Immature natural killer cell (primary cell): ENCODE data around the gene TSSC4. TPM values are rescaled to one million over a fixed set of nuclear protein-coding genes. Genes with fewer than 3 reads are reported as not detected.

Experiments used
- DNase-seq, 3 donors: peaks; one replicate each; pipeline ENCODE4 v3.0.0; 2022; ENCODE audit warnings: mixed read lengths in 1 of 3
- H3K27ac Mint-ChIP-seq, 6 donors: one replicate each; pipeline ENCODE4 v1.8.0; 2020; ENCODE audit warnings: mixed read lengths in 6 of 6, mild to moderate bottlenecking in 5 of 6, inconsistent platforms in 4 of 6, moderate library complexity in 3 of 6
- H3K27me3 Mint-ChIP-seq, 3 donors: one replicate each; pipeline ENCODE4 v1.8.0; 2020 to 2021; ENCODE audit warnings: low read depth in 3 of 3, mild to moderate bottlenecking in 3 of 3, mixed read lengths in 3 of 3, moderate library complexity in 3 of 3, inconsistent platforms in 1 of 3
- H3K36me3 Mint-ChIP-seq, 3 donors: one replicate each; pipeline ENCODE4 v1.8.0; 2020; ENCODE audit warnings: mixed read lengths in 3 of 3, inconsistent platforms in 2 of 3, mild to moderate bottlenecking in 2 of 3
- H3K4me1 Mint-ChIP-seq, 2 donors: one replicate each; pipeline ENCODE4 v1.8.0; 2020; ENCODE audit warnings: inconsistent platforms in 2 of 2, mild to moderate bottlenecking in 2 of 2, mixed read lengths in 2 of 2, moderate library complexity in 1 of 2
- H3K4me3 Mint-ChIP-seq, 5 donors: one replicate each; pipeline ENCODE4 v1.8.0; 2020; ENCODE audit warnings: mild to moderate bottlenecking in 5 of 5, mixed read lengths in 5 of 5, inconsistent platforms in 3 of 5, moderate library complexity in 3 of 5
- H3K9me3 Mint-ChIP-seq, 6 donors: one replicate each; pipeline ENCODE4 v1.8.0; 2020; ENCODE audit warnings: mild to moderate bottlenecking in 6 of 6, mixed read lengths in 6 of 6, inconsistent platforms in 4 of 6, moderate library complexity in 3 of 6
- polyA plus RNA-seq, 3 donors: library from polyadenylated mRNA; unstranded; fragments of 300-500 nt; fragmentation: Illumina TruSeq; gene quantifications; one replicate each; pipeline ENCODE4 v1.2.3, GENCODE V29; 2021

TSSC4 gene
- polyA plus RNA-seq, 3 donors from 2014 or later: 87.7 to 111 (median 108) TPM

DNA sequence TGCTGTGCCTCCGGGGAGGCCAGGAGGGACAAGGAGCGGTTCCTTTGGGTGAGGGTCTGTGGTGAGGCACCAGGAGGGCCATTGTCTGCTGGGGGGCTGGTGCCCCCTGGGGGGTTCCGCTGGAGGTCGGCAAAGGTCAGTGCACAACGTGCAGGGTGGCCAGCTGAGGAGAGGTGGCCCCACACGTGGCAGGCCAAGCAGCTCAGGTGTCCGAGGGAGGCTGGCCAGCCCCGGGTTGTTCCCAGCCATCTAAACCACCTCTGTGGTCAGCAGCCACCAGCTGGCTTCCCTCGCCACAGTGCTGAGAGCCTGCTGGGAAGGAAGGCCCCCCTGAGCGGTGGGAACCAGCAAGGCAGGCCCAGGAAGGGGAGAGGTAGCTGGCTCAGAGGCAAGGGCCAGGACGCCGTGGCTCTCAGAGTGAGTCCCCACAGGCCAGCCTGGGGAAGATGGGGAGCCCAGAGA lies 4.2 kb downstream of the TSSC4 start:
- Mint-ChIP-seq H3K4me1 (peaks cover 15 to 18% of the 10 kb centered on the region in 2 donors), H3K27me3 (peaks cover 6 to 12% (median 11%) of the 10 kb centered on the region in 3 donors), H3K27ac (no peak overlapping the region), H3K9me3 (no peaks in the 10 kb centered on the region), H3K36me3 (peaks cover 0 to 3% (median 0%) of the 10 kb centered on the region in 3 donors), H3K4me3 (no peak overlapping the region)
- no peak for DNase-seq

DNA sequence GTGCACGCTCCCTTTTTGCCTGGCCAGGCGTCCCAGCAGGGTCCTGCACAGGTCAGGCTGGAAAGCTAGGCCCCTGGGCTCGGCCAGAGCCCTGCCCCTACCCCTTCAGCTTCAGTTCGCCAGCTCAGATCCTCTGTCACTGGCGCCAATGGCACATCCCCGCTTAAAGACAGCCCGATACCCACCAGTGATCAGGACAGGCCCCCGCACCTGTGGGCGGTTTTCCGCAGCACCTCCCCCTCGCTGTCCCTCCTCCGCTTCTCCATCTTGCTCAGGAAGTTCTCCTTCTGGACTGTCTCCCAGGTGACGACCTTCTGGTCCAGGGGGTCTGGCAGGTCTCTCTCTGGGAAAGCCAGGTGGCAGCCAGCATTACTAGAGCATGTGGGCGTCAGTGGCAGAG lies 5.9 kb downstream of the TSSC4 start:
- peaks cover 11% of the 10 kb centered on the region in 2 donors for H3K4me1 Mint-ChIP-seq
- no peaks in the 10 kb centered on the region for H3K9me3 Mint-ChIP-seq
- no peak overlapping the region for H3K4me3 Mint-ChIP-seq
- peaks cover 0 to 6% (median 3%) of the 10 kb centered on the region in 3 donors for H3K27me3 Mint-ChIP-seq
- no peak for DNase-seq
- H3K27ac Mint-ChIP-seq: no peak overlapping the region
- peaks cover 0 to 3% (median 0%) of the 10 kb centered on the region in 3 donors for H3K36me3 Mint-ChIP-seq

DNA sequence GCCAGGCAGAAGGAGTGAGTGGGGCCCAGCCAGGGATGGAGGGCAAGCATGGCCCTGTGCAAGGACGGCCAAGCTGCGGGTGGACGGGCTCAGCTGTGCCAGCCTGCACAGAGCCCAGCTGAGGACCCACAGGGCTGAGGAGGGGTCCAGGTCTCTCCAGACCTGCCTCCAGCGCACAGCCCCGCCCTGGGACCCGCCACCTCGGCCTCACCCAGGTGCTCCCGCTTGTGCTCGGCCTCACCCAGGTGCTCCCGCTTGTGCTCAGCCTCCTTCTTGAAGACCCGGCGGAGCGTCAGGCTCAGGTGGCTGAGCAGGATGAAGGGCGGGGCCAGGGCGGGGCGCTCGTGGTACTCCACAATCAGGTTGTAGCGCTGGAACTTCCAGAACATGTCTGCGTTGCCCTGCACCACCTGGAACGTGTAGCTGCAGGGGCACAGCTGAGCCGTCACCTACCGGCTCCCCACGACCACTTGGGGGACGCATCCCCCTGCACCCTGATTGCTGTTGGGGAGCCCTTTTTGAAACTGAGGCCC lies 6.4 kb downstream of the TSSC4 start:
- no peaks in the 10 kb centered on the region for H3K9me3 Mint-ChIP-seq
- no peak for DNase-seq
- H3K27me3 Mint-ChIP-seq: peaks cover 0 to 6% (median 1%) of the 10 kb centered on the region in 3 donors
- H3K27ac Mint-ChIP-seq: no peak overlapping the region
- no peak overlapping the region for H3K4me3 Mint-ChIP-seq
- H3K36me3 Mint-ChIP-seq: peaks cover 0 to 3% (median 0%) of the 10 kb centered on the region in 3 donors
- peaks cover 6 to 8% of the 10 kb centered on the region in 2 donors for H3K4me1 Mint-ChIP-seq

DNA sequence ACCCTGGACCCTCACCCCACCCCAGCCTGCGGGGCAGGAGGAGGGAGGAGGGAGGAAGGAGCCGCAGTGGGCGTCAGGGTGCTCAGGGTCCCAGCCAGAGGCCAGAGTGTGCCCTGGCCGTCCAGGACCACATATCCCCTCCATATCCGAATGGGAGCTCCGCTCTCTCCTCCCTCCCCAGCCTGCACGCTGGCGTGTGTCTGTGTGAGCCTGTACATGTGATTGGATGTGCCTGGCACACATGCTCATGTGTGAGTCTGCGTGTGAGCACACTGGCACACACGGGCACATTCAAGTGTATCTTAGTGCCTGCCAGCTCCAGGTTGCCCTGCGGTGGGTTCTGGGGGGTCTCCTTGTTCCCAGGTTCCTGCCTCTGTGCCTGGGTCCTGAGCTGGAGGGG lies 8.1 kb downstream of the TSSC4 start:
- Mint-ChIP-seq H3K27ac (no peak overlapping the region), H3K27me3 (peaks cover 0 to 6% (median 1%) of the 10 kb centered on the region in 3 donors), H3K36me3 (no peaks in the 10 kb centered on the region), H3K9me3 (no peaks in the 10 kb centered on the region), H3K4me1 (no peaks in the 10 kb centered on the region), H3K4me3 (no peak overlapping the region)
- DNase-seq: no peak

DNA sequence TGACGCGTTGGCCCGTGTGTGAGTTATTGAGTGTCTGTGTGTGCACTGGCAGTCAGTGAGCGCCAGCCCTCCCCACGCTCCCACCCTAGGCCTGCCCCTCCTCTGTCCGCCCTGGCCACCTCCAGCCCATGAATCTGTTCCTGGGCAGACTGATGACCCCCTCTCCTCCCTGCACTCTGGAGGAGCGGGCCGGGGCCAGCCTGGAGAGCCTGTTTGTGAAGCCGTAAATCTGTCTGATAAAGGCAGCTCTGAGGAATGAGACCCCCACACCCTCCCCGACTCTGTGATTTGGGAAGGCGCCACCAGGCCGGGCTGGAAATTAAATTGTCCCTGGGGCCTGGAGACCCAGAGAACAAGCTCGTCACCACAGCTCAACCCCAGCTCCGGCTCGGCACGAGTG lies 8.6 kb downstream of the TSSC4 start:
- Mint-ChIP-seq H3K27me3 (peaks cover 0 to 6% (median 1%) of the 10 kb centered on the region in 3 donors), H3K9me3 (no peaks in the 10 kb centered on the region), H3K36me3 (no peaks in the 10 kb centered on the region), H3K4me3 (no peak overlapping the region), H3K4me1 (no peaks in the 10 kb centered on the region), H3K27ac (no peak overlapping the region)
- no peak for DNase-seq

DNA sequence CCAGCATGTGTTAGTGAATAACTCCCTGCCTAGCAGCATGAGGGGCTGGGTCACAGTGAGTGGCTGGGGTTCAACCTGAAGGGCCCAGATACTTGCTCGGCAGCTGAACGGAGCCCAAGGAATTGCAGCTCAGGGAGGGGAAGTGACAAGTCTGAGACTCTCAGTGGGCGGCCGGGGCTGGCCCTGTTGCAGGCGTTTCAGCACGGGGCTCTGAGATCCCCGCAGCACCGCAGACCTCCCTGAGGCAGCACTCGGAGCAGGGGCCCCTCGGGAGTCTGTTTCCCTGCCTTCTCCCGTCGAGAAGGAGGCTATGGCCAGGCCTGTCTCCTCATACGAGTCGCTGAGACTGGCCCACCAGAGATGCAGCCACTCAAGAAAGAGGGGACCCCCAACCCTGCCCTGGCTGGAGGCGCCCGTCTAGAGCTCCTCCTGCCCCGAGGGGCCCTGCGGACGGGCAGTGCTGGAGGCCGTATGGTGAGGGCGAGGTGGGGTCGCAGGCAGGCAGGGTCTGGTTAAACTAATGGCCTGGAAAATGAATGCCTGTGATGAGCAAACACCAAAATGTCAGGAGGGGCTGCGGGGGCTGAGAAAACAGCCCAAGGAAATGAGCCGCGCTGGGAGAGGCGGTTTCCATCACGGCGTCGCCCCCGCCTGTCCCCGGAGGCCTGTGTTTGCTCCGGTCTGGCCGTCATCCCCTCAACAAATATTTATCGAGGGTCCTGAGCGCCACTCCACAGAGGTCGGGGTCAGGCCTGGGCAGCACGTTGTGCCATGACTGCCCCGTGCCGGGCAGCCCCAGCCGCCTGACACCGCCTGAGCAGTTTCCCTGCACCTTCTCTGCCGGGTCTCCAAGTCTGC lies 9.3 kb downstream of the TSSC4 start:
- no peak for DNase-seq
- peaks cover 0 to 4% (median 0%) of the 10 kb centered on the region in 3 donors for H3K27me3 Mint-ChIP-seq
- H3K36me3 Mint-ChIP-seq: no peaks in the 10 kb centered on the region
- no peaks in the 10 kb centered on the region for H3K4me1 Mint-ChIP-seq
- no peak overlapping the region for H3K27ac Mint-ChIP-seq
- no peak overlapping the region for H3K4me3 Mint-ChIP-seq
- H3K9me3 Mint-ChIP-seq: no peaks in the 10 kb centered on the region

- Mint-ChIP-seq H3K9me3 (no peaks in the 10 kb centered on the region), H3K4me3 (no peak overlapping the region), H3K36me3 (no peaks in the 10 kb centered on the region), H3K27ac (no peak overlapping the region), H3K4me1 (no peaks in the 10 kb centered on the region), H3K27me3 (peaks cover 0 to 4% (median 0%) of the 10 kb centered on the region in 3 donors)
- no peak for DNase-seq
Measured at GRCh38 chr11:2410616-2411015, 10.1 kb downstream of the TSSC4 start.

DNA sequence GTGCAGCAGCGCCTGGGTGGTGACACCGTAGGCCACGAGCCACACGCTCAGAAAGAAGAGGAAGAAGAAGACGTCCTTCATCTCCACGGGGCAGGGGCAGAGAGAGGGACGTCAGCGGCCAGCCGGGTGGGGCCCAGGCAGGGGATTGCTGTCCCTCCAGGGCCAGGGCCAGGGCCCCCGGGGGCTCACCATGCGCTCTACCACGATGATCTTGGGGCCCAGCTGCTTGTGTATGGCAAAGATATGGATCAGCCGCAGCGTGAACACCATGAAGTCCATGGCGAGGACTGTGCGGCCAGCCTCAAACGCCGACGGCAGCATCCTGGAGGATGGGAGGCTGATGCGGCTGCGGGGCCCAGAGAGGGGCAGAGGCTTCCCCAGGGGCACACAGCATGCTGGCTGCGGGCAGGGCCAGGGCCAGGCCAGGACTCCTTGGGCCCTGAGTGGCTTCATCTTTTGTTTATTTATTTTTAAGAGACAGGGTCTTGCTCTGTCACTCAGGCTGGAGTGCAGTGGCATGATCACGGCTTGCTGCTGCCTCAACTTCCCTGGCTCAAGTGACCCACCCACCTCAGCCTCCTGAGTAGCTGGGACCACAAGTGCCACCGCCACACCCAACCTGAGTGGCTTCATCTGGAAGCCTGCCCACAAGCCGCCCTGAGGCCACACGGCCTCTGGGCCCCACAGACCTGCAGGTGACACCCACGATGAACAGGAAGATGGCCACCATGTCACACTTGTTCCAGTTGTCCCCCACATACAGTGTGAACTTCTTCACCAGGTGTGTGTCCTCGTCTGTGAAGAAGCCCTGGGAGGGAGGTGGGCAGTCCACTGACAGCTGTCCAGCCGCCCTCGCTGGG lies 11.1 kb downstream of the TSSC4 start:
- H3K27me3 Mint-ChIP-seq: peaks cover 0 to 3% (median 0%) of the 10 kb centered on the region in 3 donors
- no peak for DNase-seq
- H3K9me3 Mint-ChIP-seq: no peaks in the 10 kb centered on the region
- no peaks in the 10 kb centered on the region for H3K4me1 Mint-ChIP-seq
- H3K36me3 Mint-ChIP-seq: no peaks in the 10 kb centered on the region
- H3K27ac Mint-ChIP-seq: no peak overlapping the region
- no peak overlapping the region for H3K4me3 Mint-ChIP-seq

DNA sequence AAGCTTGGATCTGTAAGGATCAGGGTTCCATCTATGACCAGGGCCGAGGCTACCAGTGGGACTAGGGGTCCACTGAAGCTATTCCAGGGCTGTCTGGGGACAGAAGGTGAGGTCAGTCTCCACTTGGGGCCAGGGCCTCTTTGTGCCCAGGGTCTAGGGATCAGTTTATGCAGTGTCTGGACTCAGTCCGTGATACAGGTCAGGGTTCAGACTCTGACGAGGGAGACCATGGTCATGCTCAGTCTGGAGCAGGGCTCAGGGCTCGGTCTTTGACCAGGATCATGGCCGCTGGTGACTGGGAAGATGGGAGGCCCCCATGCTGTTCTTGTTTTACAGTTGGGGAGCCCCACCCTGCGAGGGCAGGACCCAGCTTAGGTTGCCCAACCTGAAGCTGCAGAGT lies 11.8 kb downstream of the TSSC4 start:
- no peak for DNase-seq
- no peaks in the 10 kb centered on the region for H3K4me1 Mint-ChIP-seq
- no peaks in the 10 kb centered on the region for H3K36me3 Mint-ChIP-seq
- no peak overlapping the region for H3K27ac Mint-ChIP-seq
- peaks cover 0 to 3% (median 0%) of the 10 kb centered on the region in 3 donors for H3K27me3 Mint-ChIP-seq
- H3K9me3 Mint-ChIP-seq: no peaks in the 10 kb centered on the region
- no peak overlapping the region for H3K4me3 Mint-ChIP-seq

DNA sequence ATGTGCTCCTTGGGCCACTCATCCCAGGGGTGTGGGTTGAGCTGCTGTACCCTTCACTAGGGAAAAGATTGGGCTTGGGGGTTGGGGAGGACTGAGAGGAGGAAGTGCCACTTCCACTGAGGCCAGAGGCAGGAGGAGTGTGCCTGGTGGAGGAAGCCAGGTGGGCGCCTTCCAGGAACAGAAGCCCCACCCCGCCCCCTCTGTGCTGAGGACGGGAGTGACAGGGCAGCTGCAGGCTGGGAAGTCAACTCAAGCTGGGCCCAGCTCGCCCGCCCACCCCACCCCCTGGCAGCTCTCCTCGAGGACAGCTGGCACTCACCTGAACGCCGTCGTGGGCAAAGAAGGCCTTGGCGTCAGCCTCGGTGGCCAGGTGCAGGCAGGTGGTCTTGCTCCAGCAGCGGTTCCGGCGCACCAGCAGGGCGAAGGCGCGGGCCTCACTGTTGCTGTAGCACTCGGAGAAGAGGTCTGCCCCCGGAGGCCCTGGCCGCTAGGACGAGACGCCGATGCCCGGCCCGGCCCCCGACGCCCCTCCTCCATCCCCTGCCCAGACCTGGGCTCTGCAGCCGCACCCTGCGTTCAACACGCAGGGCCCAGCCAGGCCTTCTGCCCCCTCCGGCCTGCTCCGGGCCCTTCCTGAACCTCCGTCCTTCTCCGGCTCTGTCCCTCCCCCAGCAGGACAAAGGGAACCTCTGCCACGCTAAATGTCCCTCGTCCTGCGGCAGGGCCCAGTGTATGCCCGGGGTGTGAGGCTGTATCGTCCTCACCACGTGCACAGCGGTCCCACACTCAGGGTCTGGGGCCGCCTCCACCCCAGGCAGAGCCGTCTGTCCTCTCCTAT lies 13.4 kb downstream of the TSSC4 start:
- no peak overlapping the region for H3K4me3 Mint-ChIP-seq
- H3K27me3 Mint-ChIP-seq: no peaks in the 10 kb centered on the region
- peaks cover 0 to 1% of the 10 kb centered on the region in 2 donors for H3K4me1 Mint-ChIP-seq
- H3K27ac Mint-ChIP-seq: no peak overlapping the region
- no peaks in the 10 kb centered on the region for H3K36me3 Mint-ChIP-seq
- no peak for DNase-seq
- H3K9me3 Mint-ChIP-seq: no peaks in the 10 kb centered on the region

- Mint-ChIP-seq H3K4me3 (no peak overlapping the region), H3K27me3 (no peaks in the 10 kb centered on the region), H3K9me3 (no peaks in the 10 kb centered on the region)
Measured at GRCh38 chr11:2414616-2415015, 14.1 kb downstream of the TSSC4 start.

GRCh38 chr11:2415171-2415570 lies 14.6 kb downstream of the TSSC4 start:
- Mint-ChIP-seq H3K36me3 (no peaks in the 10 kb centered on the region), H3K9me3 (no peaks in the 10 kb centered on the region), H3K27me3 (no peaks in the 10 kb centered on the region), H3K4me3 (no peak overlapping the region), H3K4me1 (peaks cover 0 to 4% of the 10 kb centered on the region in 2 donors), H3K27ac (no peak overlapping the region)
- no peak for DNase-seq

More at GRCh38 chr11:2414616-2415015, 14.1 kb downstream of the TSSC4 start:
- DNase-seq: no peak
- H3K36me3 Mint-ChIP-seq: no peaks in the 10 kb centered on the region
- no peak overlapping the region for H3K27ac Mint-ChIP-seq
- peaks cover 0 to 2% of the 10 kb centered on the region in 2 donors for H3K4me1 Mint-ChIP-seq
